Measurements from ENCODE around the gene MPC2.
"Not testable (repeated sequence)": the region's sequence is repeated elsewhere in the genome, so short reads cannot be mapped to it uniquely, and the experiment has no call there.

The MPC2 gene

DNA sequence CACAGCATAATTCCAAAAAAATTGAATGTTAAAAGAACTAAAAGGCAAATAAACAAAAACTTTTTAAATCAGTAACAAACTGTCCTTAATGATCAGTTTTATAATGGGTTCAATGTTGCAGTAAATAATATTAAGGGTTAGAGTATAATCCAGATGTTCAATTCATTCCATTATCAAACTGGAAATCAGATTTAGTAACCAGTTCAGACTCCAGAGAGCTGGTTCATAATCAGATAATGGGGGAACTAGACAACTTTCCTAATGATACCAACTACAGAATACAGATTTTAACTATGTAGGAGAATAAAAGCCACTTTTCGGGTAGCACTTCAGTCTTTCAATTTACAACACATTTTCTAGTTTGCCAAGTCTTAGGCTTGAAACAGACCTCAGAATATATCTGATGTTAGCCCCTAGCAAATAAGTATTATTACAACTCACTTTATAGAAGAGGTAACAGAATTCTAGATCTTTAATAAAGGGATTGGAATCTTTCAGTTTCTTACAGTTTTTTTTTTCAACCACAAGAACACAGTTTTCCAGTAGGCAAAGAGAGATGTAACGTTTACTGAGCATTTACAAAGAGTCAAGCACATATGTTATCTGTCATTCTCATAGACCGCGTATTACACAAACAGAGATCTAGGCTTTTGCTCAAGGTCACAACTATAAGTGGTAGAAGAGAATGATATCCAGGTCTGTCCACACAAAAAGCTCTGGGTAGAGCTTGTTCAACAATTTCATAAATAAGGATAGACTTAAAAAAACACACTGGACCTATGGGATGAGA is 2.3 kb downstream of the MPC2 start:
- no peak for DNase-seq

- DNase-seq, result no peak
Measured at GRCh38 chr1:167933788-167934187, 3.1 kb downstream of the MPC2 start.

DNA sequence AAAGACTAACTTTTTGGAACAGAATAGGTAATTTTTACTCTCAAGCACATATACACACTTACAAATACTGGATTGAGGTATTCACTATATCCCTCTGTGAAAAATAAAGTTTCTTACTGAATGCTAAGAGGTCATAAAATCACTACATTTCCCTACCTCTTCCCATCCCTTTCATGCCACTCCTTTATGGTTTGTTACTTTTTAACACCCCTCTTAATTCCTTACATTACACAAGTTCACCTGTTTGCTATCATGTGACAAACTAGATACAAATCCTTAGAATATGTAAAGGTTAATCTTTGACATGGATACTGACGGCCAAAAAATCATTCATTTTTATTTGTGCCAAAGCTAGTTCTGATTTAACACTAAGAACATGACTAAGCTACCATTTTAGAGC is 7.1 kb downstream of the MPC2 start:
- no peak for DNase-seq

DNA sequence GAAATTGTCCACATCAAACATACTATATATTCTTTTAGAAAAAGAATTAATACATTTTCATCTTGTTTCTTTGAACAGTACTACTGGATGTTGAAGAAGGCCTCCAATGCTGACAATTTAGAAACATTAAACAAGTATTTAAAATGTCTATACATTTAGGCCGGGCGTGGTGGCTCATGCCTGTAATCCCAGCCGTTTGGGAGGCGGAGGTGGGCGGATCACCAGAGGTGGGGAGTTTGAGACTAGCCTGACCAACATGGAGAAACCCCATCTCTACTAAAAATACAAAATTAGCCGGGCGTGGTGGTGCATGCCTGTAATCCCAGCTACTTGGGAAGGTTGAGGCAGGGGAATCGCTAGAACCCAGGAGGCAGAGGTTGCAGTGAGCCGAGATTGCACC is 8.0 kb downstream of the MPC2 start:
- DNase-seq, result not testable (repeated sequence)

DNA sequence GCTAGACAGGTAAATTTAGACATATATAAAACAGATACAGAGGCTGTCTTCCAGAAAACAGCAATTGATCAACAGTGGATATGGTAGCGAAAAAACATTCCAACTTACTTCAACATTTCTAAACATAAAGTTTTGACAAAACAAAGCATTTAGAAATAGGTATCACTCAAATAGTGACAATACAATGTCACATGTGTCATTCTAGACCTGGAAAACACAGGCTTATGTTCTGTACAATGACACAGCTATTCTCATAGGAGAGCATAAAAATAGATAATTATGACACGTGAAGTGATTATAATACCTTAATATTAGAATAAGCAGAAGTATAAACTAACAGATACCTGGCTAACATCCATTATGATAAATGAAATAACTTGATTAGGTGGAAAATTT is 8.4 kb downstream of the MPC2 start:
- no peak for DNase-seq

DNA sequence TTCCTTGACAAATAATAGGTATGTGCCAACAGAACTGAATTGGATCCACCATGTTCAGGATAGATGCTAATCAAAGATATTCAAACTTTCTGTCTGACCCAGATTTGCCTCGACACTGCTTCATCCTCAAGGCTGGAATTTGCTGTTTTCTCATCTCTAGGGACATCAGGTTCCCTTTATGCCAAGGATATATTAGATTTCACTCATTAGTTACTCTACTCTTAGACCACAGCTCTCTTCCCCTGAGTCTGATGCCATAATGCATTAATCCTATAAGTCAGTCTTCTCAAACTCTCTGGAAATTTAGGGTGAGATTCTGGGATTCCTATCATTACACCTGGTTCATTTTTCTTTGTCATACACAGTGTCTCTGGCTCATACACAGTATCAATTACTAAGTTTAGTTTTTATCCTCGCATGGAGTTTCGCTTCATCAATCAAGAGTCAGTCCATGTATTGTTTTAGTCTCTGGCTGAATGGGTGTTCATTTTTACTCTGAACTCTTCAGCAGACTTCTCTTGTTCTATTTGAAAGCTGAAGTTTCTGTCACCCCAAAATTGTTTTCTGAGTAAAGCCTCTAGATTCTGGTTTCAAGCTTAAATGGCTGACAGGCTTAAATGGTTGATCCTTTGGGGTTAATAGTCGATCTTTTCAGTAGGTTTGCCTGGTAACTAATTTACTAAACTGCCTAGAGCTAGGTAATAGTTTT is 9.7 kb downstream of the MPC2 start:
- DNase-seq, result no peak

GRCh38 chr1:167926486-167926997 is 10.3 kb downstream of the MPC2 start:
- DNase-seq, result no peak

- DNase-seq, result no peak
Measured at GRCh38 chr1:167924543-167925231, 12.2 kb downstream of the MPC2 start.

- no peak for DNase-seq
Measured at GRCh38 chr1:167924102-167924501, 12.8 kb downstream of the MPC2 start.

GRCh38 chr1:167923324-167924056 is 13.4 kb downstream of the MPC2 start:
- no peak for DNase-seq

DNA sequence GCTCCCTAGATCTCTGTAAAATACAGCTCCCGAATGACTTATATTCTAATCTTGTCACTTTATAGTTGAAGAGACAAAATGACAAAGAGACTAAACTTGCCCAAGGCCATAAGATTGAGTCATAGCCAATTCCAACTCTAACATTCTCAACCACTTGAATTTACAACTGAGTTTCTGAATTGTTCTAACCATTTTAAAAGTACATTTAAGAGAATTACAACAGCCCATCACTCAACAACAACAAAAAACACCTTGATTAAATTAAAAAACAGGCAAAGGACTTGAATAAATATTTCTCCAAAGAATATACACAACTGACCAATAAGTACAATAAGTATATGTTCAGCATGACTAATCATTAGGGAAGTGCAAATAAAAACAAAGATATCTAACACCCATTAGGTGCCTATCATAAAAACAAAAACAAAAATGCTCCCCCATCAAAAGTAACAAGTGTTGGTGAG is 14.2 kb downstream of the MPC2 start:
- no peak for DNase-seq

- DNase-seq, result no peak
Measured at GRCh38 chr1:167922023-167922422, 14.8 kb downstream of the MPC2 start.

DNA sequence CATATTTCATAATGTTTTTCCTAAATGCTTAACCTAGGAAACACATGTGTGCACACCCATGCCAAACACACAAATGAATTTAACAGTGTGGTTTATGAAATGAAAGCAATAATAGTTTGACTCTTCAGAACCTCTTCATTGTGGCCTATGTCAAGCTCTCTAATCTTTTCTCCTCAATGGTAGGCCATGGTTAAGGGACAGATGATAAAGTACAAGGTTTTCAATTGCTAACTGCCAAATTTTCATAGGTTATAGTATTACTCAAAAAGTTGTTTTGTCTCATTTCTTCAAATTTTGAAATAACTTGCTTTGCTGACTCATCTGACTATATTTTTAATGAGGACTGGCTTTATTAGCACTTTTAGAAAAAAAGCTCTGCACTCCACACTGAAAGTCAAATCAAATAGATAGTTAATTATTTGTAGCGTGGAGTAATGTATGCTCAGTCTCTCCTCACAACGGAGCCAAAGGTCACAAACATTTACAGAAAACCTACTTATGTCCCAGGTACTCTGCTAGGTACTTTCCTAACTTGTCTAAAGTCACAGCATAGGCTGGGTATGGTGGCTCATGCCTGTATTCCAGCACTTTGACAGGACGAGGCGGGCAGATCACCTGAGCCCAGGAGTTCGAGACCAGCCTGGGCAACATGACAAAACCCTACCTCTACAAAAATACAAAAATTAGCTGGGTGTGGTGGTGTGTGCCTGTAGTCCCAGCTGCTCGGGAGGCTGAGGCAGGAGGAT is 19.9 kb downstream of the MPC2 start:
- DNase-seq, result no peak

DNA sequence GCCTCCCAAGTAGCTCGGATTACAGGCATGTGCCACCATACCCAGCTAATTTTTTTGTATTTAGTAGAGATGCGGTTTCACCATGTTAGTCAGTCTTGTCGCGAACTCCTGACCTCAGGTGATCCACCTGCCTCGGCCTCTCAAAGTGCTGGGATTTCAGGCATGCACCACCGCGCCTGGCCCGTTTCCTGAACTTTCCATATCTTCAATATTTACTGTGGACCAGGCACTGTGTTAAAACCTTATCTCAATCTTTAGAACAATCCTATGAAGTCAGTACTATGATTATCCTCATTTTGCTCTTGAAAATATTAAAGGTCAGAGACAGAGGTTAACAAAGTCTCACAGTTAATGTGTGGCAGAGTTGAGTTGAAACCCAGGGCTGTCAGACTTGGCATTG is 21.3 kb downstream of the MPC2 start:
- DNase-seq, result no peak

DNA sequence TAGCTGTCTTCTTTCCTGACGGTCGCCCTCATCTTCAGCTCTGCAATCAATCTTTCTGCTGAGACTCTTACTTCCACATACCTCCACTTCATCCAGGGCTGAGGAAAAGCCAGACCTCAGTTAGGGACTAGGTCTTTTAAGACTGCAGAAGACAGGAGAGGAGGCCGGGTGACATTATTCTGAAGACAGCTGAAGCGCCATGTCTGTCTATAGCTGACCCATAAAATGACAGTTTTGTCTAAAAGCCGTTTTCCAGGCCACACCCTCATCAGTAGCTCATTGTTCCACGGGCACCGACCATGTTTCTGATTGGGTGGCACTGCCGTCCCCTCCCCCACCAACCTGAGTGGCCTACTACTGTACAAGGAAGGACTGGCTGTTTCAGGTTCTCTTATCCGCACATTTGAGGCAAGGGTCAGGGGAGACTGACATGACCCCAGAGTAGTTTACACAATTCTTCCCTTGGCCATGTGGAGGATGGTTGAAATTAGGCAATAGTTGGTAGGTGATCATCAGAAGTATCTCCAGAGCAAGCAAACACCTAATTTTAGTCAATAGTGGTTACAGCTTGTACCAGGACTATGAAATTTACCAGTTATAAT is 22.9 kb downstream of the MPC2 start, which contains the start of gene ADCY10:
Gene ADCY10 (minus strand): TSS at position 240 of the 602 bp plus-strand sequence. CDS start 8,994 bp downstream, outside the sequence.
- no peak for DNase-seq

DNA sequence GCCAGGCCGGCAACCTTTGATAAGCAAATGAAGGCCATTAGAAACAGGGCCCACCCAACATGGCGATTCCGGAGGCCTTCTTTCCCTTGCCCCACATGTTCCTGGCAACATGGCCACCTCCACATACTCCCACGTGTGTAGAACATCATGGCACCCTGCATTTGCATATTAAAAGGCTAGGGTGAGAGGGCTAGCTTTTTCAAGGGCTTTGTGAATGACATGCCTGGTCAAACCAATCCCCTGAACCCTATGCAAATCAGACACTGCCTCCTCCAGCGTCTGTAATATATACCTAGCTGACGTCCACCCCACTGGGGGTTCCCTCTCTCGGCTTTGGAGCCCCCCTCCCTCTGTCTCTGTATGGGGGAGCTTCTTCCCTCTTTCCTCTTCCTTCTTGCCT is 24.6 kb downstream of the MPC2 start:
- DNase-seq, result no peak

- DNase-seq, result no peak
Measured at GRCh38 chr1:167911413-167911812, 25.5 kb downstream of the MPC2 start.

DNA sequence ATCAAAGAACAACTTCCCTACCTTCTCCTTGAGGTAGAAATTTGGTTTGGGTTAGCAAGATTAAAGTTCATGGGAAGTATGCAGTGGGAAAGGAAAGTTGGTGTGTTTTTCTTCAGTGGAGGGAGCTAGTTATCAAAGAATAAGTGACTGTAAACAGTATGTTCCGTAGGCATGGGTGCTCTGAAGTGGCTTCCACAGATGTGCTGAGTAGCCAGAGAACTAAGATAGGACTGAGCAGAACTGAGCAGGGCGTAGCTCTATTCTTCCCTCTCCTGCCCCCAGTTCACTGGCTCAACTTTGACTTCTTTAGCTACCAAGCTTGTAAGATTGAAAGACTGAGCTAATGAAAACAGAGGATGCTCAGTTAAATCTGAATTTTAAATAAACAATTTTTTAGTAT is 26.3 kb downstream of the MPC2 start:
- DNase-seq, result no peak

DNA sequence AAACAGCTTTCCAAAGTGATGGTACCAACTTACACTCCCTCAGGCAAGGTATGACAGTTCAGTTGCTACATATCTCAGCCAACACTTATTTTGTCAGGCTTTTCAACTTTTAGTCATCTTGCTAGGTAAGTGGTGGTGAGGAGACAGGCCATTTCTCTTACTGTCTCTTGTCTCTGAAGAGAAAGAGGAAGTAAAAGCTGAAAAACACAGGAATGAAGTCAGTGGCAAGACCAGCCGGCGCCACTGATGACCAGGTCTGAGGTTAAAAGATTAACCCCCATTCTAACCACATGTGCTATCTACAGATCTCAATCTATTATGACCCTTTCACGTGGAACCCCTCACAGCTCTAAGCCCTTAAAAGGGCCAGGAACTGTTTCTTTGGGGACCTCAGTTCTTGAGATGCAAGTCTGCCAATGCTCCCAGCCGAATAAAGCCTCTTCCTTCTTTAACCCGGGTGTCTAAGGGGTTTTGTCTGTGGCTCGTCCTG is 27.1 kb downstream of the MPC2 start:
- no peak for DNase-seq

- DNase-seq, result no peak
Measured at GRCh38 chr1:167905671-167906070, 31.2 kb downstream of the MPC2 start.

DNA sequence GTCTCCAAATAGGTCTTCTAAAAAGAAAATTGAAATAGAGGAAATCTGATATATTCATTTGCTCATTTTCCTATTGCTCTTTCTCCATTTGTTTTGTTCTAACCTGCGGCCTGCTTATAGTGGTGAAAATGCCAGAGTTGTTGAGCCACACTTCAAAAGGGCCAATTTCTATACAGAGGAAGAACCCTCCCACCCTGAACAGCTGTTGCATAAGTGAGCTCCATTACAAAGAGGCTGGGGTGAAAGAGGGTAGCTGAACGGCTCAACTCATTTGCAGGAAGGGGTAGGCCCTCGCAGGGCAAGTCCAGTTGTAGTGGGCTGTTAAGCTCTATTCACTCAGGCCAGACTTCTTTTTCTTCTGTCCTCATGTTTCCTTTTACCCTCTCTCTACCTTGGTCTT is 31.7 kb downstream of the MPC2 start:
- no peak for DNase-seq

All from cerebellar nuclear complex (tissue), 1 donor.